Measurements from ENCODE around the gene CENPQ. TPM values are rescaled to one million over a fixed set of nuclear protein-coding genes. Genes with fewer than 3 reads are reported as not detected.

CENPQ gene
- total RNA-seq, 2 donors from 2014 or later = 4.8 to 5.2 TPM

- intact Hi-C loops (cut with DNase I) = no loop called here
- no peak for DNase-seq (ENCODE audit: low spot score)
These were observed 36.0 kb downstream of the CENPQ start for GRCh38 chr6:49499126-49499525.

DNA sequence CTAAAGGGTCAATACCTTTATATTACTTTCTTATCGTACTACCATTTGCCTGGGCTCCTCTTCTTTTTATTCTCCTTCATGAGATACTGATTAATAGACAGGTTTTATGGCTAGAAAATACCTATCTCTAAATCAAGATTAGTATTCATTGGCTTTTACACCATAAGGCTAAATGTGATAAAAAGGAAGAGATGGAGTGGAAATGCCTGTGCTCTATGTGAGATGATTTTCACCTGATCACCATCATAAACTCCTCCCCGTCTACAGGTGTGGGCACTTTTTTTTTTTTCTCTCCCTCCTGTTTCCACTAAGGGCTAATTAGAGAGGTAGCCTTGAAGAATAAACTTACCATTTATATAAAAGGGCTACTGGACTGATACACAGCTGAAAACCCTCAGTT lies 36.5 kb downstream of the CENPQ start, which contains the start of gene GLYATL3:
Gene GLYATL3 (plus strand): TSS at position 301 of the 400 bp plus-strand sequence. CDS start 12,068 bp downstream, outside the sequence.
- intact Hi-C loops (cut with DNase I) = no loop called here
- DNase-seq (ENCODE audit: low spot score) = no peak

- no peak for DNase-seq (ENCODE audit: low spot score)
- intact Hi-C loops (cut with DNase I) = no loop called here
These were observed 41.5 kb downstream of the CENPQ start for GRCh38 chr6:49504666-49505065.

GRCh38 chr6:49506569-49507111 lies 43.5 kb downstream of the CENPQ start:
- intact Hi-C loops (cut with DNase I) = no loop called here

DNA sequence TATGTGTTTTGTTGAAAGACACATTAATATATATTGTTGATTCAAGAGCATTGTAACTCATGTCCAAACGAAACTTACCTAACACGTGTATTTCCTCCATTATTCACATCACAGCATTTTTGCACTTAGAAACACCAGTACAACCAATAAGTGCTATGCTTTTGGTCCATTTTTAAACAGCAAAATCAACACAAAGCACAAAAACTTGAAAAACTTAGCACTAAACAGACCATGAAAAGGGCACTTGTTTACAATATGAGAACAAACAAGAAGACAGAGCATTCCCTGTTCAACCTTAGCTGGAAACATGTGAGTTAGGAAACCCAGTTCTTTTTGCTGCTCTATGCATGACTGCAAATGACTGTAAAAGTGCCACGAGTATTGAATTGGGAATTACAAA lies 46.2 kb downstream of the CENPQ start:
- no peak for DNase-seq (ENCODE audit: low spot score)
- intact Hi-C loops (cut with DNase I) = no loop called here

More at GRCh38 chr6:49506569-49507111, 43.5 kb downstream of the CENPQ start:
- no peak for DNase-seq (ENCODE audit: low spot score)

DNA sequence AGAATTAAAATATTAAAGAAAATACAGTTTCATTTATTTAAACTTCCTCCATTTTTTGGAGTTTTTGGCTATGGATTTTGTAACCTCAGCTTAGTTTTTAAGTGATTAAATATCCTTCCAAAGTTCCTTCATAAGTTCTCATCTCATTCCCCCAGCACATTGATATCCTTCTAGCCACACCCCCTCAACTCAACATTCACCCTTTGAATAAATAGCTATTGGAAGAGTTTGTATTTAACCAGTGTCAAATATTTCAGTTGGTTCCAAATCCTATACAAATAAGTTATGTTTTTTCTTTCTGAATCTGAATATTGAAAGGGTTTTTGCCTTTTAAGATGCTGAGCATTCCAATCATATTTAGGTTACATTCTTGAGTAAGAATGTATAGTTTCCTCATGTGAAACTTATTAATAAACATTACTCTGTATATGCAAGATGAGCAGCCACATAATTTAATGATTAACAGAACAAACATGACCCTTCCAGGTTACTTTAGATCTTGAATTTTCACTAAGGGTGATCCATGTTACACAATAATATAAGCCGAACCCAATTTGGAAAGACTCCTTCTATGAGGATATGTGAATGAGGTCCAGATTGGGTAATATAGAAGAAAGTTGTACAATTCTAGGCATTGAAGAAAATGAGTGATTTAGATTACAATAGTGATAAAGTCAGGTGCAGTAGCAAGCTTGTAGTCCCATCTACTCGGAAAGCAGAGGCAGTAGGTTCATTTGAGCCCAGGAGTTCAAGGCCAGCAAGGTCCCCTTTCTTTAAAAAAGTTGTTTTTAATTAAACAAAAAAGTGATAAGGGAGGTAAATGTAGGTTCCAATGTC lies 50.2 kb downstream of the CENPQ start:
- no peak for DNase-seq (ENCODE audit: low spot score)
- intact Hi-C loops (cut with DNase I) = no loop called here

- intact Hi-C loops (cut with DNase I) = no loop called here
- no peak for DNase-seq (ENCODE audit: low spot score)
These were observed 51.7 kb downstream of the CENPQ start for GRCh38 chr6:49514571-49515484.

DNA sequence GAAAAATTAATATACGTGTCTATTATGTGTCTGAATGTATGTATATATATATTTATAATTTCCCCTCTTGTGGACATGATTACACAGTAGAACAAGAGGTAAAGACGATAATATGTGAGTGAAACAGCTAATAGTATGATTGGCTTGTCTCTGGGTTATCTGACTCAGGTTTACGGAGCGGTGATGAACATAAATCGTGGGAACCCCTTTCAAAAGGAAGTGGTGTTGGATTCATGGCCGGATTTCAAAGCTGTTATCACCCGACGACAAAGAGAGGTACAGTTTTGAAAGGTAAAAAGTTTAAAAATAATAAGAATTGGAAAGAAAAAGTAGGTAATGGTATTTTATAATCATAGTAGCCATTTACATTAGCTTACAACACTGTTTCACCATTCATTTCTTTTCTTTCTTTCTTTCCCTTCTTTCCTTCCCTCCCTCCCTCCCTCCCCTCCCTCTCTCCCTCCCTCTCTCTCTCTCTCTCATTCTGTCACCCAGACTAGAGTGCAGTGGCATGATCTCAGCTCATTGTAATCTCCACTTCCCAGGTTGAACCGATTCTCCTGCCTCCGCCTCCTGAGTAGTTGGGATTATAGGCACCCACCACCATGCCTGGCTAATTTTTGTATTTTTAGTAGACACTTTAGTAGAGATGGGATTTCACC lies 52.4 kb downstream of the CENPQ start:
- intact Hi-C loops (cut with DNase I) = no loop called here
- DNase-seq (ENCODE audit: low spot score) = no peak

- intact Hi-C loops (cut with DNase I) = no loop called here
- DNase-seq (ENCODE audit: low spot score) = no peak
These were observed 53.0 kb downstream of the CENPQ start for GRCh38 chr6:49516147-49516505.

DNA sequence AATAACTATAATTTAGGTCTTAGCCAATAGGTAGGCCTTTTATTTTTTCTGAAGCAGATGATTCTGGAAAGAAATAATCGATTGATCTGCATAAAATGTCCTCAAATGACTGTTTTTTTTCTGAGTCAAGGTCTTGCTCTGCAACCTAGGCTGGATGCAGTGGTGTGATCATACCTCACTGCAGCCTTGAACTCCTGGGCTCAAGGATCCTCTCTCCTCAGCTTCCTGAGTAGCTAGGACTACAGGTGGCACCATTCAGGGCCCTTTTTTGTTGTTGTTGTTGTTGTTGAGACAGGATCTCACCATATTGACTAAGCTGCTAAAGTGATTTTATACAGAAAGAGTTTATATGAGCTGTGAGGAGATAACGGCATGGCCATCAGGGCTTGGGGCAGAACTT lies 54.7 kb downstream of the CENPQ start:
- intact Hi-C loops (cut with DNase I) = no loop called here
- DNase-seq (ENCODE audit: low spot score) = no peak

DNA sequence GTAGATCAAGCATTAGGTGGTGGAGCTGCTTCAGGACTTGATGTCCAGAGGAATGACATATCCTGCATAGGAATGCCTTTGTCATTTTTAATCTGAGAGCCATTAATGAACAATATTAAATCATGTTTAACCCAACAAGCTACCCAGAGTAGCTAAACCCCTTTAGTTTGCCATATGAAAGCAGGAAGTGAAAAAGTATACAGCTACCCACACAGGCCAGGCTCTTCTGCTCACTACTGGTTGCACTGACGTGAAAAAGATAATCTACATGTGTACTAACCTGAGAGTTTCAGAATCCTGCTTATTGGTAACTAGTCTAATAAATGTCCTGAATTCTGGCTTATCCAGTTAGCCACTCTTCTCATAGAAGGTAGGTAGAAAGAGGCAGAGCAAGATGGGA lies 56.5 kb downstream of the CENPQ start:
- intact Hi-C loops (cut with DNase I) = no loop called here
- no peak for DNase-seq (ENCODE audit: low spot score)

DNA sequence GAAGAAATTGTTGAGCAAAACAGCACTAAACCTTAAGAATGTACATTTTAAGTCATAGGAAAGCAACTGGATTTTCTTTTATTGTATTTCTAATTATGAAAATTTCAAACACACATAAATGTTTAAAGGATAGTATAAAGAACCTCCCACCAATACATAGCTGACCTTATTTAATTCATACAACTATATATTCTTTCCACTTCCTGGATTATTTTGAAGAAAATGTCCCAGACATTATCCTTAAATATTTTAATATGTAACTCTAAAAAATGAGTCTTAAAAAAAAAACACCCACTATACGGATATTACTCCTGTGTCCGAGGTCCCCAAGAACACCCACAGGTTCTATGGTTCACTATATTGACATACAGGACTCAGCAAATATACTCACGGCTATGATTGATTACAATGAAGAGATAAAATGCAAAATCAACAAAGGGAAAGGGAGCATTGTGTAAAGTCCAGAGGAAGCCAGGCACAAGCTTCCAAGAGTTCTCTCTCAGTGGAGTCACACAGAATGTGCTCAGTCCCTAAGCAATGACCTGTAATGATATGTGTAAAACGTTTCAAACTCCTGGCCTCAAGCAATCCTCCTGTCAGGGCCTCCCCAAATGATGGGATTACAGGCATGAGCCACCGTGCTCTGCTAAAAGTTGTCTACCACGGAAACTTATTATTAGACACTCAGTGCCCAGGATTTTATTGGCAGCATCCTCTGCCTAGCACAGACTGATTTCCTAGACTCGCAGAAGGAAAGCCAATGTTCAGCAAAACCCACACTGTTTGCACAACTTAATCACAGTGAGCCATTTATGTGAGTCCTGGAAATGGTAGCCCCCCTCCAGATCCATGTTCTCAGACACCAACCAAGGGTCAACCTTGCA lies 59.8 kb downstream of the CENPQ start:
- no peak for DNase-seq (ENCODE audit: low spot score)
- intact Hi-C loops (cut with DNase I) = no loop called here

- intact Hi-C loops (cut with DNase I) = no loop called here
- no peak for DNase-seq (ENCODE audit: low spot score)
These were observed 60.7 kb downstream of the CENPQ start for GRCh38 chr6:49523901-49524300.

DNA sequence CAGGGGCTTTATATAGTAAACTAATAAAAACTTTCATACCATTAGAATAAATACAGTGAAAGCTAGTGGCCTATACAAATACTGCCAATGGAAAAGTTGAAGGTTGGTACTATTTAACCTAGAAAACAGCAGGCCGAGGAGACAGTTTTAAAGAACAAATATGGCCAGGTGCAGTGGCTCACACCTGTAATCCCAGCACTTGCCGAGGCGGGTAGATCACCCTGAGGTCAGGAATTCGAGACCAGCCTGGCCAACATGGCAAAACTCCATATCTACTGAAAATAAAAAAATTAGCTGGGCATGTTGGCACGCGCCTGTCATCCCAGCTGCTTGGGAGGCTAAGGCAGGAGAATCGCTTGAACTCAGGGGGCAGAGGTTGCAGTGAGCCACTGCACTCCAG lies 61.4 kb downstream of the CENPQ start:
- DNase-seq (ENCODE audit: low spot score) = no peak
- intact Hi-C loops (cut with DNase I) = no loop called here

DNA sequence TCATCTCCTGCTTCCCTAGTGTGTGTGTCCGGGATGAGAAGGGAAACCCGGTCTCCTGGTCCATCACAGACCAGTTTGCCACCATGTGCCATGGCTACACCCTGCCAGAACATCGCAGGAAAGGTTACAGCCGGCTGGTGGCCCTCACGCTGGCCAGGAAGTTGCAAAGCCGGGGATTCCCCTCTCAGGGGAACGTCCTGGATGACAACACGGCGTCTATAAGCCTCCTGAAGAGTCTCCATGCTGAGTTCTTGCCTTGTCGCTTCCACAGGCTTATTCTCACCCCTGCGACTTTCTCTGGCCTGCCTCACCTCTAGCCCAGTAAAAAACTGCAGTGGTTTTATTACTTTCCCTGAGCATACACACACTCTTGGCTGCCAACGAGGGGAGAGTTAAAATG lies 63.4 kb downstream of the CENPQ start:
- intact Hi-C loops (cut with DNase I) = no loop called here

DNA sequence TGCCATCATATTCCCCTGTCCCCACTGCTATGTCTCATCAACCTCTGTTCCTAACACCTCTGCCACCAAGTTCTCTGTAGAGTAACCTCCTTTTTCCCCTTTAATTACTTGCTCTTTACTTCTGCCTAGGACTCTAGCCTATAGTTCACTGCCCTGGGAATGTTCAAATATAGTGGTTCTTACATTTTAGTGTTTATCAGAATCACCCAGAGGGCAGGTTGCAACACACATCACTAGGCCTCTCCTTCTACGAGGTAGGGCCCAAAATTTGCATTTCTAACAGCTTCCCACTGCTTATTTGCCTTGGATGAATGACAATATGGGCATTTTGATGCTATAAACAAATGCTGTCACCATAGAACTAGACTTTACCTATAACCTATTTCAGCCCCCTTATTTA lies 64.2 kb downstream of the CENPQ start:
- intact Hi-C loops (cut with DNase I) = no loop called here
- no peak for DNase-seq (ENCODE audit: low spot score)

More for the DNA sequence above, 63.4 kb downstream of the CENPQ start:
- DNase-seq (ENCODE audit: low spot score) = no peak

- intact Hi-C loops (cut with DNase I) = no loop called here
- DNase-seq (ENCODE audit: low spot score) = no peak
These were observed 65.4 kb downstream of the CENPQ start for GRCh38 chr6:49528571-49528970.

DNA sequence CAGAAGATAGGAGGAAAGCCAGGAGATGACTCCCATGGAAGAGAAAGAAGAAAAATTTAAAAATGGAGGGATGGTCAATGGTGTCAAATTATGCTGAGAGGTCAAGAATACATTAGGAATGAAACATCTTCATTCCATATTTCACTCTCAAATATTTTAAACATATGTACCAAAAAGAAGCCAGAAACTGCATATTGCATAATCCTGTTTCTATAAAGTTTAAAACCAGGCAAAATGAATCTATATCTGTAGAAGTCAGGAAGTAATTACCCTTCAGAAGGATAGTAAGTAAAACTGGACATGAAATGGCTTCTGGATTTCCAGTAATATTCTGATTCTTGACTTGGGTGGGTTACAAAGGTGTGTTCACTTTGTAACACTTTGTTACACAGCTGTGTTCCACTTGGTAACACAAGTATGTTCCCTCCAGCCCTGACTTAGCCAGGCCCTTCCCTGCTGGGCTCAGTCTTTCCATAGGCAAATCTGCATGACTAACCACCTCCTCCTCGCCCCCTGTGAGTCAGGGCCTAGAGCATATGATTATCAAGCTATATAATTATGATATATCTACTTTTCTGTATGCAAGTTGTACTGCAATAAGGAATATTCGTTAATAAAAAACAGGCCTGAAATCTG lies 67.1 kb downstream of the CENPQ start:
- no peak for DNase-seq (ENCODE audit: low spot score)
- intact Hi-C loops (cut with DNase I) = no loop called here

Measured in posterior vena cava (tissue), 2 donors.